Psoas muscle (tissue), 8 donors: ENCODE data around the gene TMEM141. TPM values are rescaled to one million over a fixed set of nuclear protein-coding genes. Genes with fewer than 3 reads are reported as not detected.
A peak's percentile ranks its signal among the peaks of the same experiment; 100 is the strongest.

Source experiments
- ATAC-seq, 4 donors: fragments of 200-7000 bp; cut with Tn5 transposase; one replicate each; pipeline ENCODE4 v1.9.1; 2020; ENCODE audit warnings: moderate library complexity in 3 of 4, mild to moderate bottlenecking in 2 of 4
- DNase-seq, 2 donors: peaks; one replicate each; pipeline ENCODE4 v3.0.0-alpha.2; 2020
- H3K27ac ChIP-seq: fragments of 200-600 bp; one replicate; pipeline ENCODE4 v1.8.0; 2022
- H3K27me3 ChIP-seq, 3 donors: fragments of 200-600 bp in 1 of 3; one replicate each; pipeline versions ENCODE4 v1.6.1 to v1.8.0; 2013 to 2022; ENCODE audit warnings: low read length in 2 of 3, mild to moderate bottlenecking in 2 of 3, moderate library complexity in 1 of 3; ENCODE audit not compliant: insufficient read depth in 3 of 3
- H3K36me3 ChIP-seq, 2 donors: fragments of 200-600 bp in 1 of 2; one replicate each; pipeline versions ENCODE4 v1.6.1 to v1.8.0; 2013 to 2022; ENCODE audit warnings: low read depth in 1 of 2, mild to moderate bottlenecking in 1 of 2, moderate library complexity in 1 of 2; ENCODE audit not compliant: insufficient read depth in 1 of 2
- H3K4me1 ChIP-seq: fragments of 200-600 bp; one replicate; pipeline ENCODE4 v1.8.0; 2022
- H3K4me3 ChIP-seq: fragments of 200-600 bp; one replicate; pipeline ENCODE4 v1.8.0; 2022; ENCODE audit warnings: mild to moderate bottlenecking
- H3K9me3 ChIP-seq: fragments of 200-600 bp; one replicate; pipeline ENCODE4 v1.8.0; 2022
- WGBS, 3 donors: extraction: QIAGEN DNeasy Blood & Tissue Kit; methylation state at CpG; one replicate each; pipeline versions ENCODE4 v1.1.6 to v1.1.7; 2013; 5-methylcytosine and 5-hydroxymethylcytosine counted together
- intact Hi-C, 2 donors: fragments of 100-400 bp; cut with DNase I; formaldehyde crosslinking; loops; one replicate each; pipeline versions ENCODE4 v1.11.0 to v1.14.2; 2022
- polyA plus RNA-seq, 3 donors: library from polyadenylated mRNA; stranded (reverse); fragments of 200-250 nt; gene quantifications; one replicate each; pipeline ENCODE4 v1.2.3, GENCODE V29; 2013
- total RNA-seq, 4 donors: library from RNA; stranded (reverse); fragmentation: NEBNext Ultra II Directional in 2 of 4; extraction: Animal tissue kit (Norgen Biotek cat#: 25700) in 2 of 4; gene quantifications; one replicate each; pipeline versions ENCODE4 v1.2.1 to v1.2.4, GENCODE V29; 2021 to 2023
- TF ChIP-seq, protein P1 (sequence below): fragments of 200-600 bp; IDR thresholded peaks from one replicate; pipeline ENCODE4 v1.8.0; 2022; ENCODE audit warnings: antibody characterized with exemption
- donor health status: healthy with polysubstance abuse.
- donor health status: DM: no; HTN: no; CAD: no; lungs with moderate emphysema.
- donor health status: Bipolar disorder and iron deficiency.
- donor health status: healthy.
- donor health status: DM: yes; HTN: yes; CAD: no.
- donor health status: DM: no; HTN: no; CAD: no.
- donor health status: DM: no; HTN: no; CAD: no.
- donor health status: DM: yes; HTN: yes; CAD: no.

The TMEM141 gene
- total and polyA plus RNA-seq, 7 donors, result 32.0 to 89.1 (median 49.1) TPM

DNA sequence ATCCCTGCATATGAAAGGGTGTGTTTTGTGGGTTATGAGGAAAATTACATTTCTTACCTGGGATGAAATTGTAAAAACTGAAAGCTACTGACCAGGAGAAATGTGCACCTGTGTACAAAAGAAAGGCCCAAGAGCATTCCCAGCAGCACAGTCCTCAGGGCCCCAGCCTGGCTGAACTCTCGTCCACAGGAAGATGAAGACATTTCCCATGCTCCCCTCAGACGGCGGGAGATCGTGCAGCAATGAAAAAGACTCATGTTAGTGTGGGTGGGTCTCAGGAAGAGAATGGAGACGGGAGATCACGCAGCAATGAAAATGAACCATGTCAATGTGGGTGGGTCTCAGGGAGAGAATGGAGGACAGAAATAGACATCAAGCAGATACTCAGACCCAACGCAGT lies 14.2 kb upstream of the TMEM141 start:
- WGBS, 3 donors, result 50 to 61% (median 50%) methylated on average over 7 of the region's 7 CpGs
- no peak overlapping the region for H3K4me3 ChIP-seq
- H3K36me3 ChIP-seq, result no peaks in the 10 kb centered on the region
- H3K9me3 ChIP-seq, result no peaks in the 10 kb centered on the region
- H3K4me1 ChIP-seq, result no peaks in the 10 kb centered on the region
- intact Hi-C loops, result no loop called here
- ATAC-seq (no peak), DNase-seq (peak in 1 of 2 donors; percentile 10)
- TF ChIP-seq, protein P1, sequence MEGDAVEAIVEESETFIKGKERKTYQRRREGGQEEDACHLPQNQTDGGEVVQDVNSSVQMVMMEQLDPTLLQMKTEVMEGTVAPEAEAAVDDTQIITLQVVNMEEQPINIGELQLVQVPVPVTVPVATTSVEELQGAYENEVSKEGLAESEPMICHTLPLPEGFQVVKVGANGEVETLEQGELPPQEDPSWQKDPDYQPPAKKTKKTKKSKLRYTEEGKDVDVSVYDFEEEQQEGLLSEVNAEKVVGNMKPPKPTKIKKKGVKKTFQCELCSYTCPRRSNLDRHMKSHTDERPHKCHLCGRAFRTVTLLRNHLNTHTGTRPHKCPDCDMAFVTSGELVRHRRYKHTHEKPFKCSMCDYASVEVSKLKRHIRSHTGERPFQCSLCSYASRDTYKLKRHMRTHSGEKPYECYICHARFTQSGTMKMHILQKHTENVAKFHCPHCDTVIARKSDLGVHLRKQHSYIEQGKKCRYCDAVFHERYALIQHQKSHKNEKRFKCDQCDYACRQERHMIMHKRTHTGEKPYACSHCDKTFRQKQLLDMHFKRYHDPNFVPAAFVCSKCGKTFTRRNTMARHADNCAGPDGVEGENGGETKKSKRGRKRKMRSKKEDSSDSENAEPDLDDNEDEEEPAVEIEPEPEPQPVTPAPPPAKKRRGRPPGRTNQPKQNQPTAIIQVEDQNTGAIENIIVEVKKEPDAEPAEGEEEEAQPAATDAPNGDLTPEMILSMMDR, result no peak
- H3K27me3 ChIP-seq, result no peaks in the 10 kb centered on the region
- H3K27ac ChIP-seq, result no peak overlapping the region

DNA sequence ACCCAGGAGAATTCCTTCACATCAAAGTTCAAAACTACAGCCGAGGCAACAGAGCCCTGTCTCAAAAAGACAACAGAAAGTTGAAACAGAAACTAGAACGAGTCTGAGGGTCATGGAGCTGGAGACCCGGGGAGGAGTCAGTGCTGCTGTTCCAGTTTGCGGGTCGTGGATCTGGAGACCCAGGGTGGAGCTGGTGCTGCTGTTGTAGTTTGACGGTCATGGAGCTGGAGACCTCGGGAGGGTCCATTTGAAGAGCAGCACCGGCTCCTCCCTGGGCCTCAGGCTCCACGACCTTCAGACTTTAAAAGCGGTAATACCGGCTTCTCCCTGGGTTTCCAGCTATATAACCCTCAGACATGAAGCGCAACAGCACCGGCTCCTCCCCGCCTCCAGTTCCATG lies 13.8 kb upstream of the TMEM141 start:
- Histone ChIP-seq H3K9me3 (no peaks in the 10 kb centered on the region), H3K36me3 (no peaks in the 10 kb centered on the region), H3K4me1 (no peaks in the 10 kb centered on the region), H3K27me3 (no peaks in the 10 kb centered on the region), H3K27ac (no peak overlapping the region), H3K4me3 (no peak overlapping the region)
- ATAC-seq (no peak), DNase-seq (peak in 1 of 2 donors; percentile 41)
- WGBS, 3 donors, result 77 to 86% (median 80%) methylated on average over 14 of the region's 14 CpGs
- intact Hi-C loops, result no loop called here
- TF ChIP-seq, protein P1, result no peak

DNA sequence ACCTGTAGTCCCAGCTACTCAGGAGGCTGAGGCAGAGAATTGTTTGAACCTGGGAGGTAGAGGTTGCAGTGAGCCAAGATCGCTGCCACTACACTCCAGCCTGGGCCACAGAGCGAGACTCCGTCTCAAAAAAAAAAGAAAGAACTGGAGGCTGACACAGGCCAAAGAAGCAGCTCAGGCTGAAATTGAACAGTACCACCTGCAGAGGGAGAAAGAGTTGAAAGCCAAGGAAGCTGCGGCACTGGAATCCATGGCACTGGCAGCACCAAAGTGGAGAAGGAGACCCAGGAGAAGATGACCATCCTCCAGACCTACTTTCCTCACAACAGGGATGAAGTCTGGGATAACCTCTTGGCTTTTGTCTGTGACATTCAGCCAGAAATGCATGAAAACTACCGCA lies 11.3 kb upstream of the TMEM141 start:
- H3K27ac ChIP-seq, result no peak overlapping the region
- no peaks in the 10 kb centered on the region for H3K4me1 ChIP-seq
- 55 to 66% (median 57%) methylated on average over 5 of the region's 5 CpGs for WGBS, 3 donors
- no peak for DNase-seq
- intact Hi-C loops, result loop anchor here (10.0 kb wide), 1 partner anchor 285 kb away; no protein-coding TSS in a partner anchor
- no peaks in the 10 kb centered on the region for H3K27me3 ChIP-seq
- no peaks in the 10 kb centered on the region for H3K36me3 ChIP-seq
- no peaks in the 10 kb centered on the region for H3K9me3 ChIP-seq
- ATAC-seq, result no peak
- H3K4me3 ChIP-seq, result no peak overlapping the region
- TF ChIP-seq, protein P1, result no peak

DNA sequence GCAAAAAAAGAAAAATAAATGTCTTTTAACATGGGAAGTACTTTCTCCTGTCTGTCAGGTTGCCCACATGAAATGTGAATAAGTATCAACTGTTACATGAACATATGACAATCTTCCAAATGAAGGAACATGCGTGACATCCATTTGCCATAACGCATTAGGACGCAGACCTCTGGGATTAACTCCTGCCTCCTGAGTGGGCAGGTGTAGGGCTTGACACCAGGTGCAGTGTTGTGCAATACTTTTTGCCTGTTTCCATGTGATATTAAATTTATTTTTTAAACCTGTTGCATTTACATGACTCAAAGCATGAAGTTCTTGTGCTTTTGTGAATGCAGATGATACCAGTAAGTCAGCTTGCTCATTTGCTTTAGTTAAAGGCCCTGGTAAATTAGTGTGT lies 8.7 kb upstream of the TMEM141 start:
- H3K4me1 ChIP-seq, result peaks cover 1% of the 10 kb centered on the region
- WGBS, 3 donors, result 79 to 89% (median 84%) methylated on average over 3 of the region's 3 CpGs
- H3K27ac ChIP-seq, result no peak overlapping the region
- H3K4me3 ChIP-seq, result no peak overlapping the region
- H3K9me3 ChIP-seq, result no peaks in the 10 kb centered on the region
- no peaks in the 10 kb centered on the region for H3K36me3 ChIP-seq
- ATAC-seq (no peak), DNase-seq (no peak)
- intact Hi-C loops, result loop anchor here (10.0 kb wide), 1 partner anchor 282 kb away; no protein-coding TSS in a partner anchor
- TF ChIP-seq, protein P1, result no peak
- no peaks in the 10 kb centered on the region for H3K27me3 ChIP-seq
